GM23338 (cell line): ENCODE results near the gene OSBPL1A. TPM values are rescaled to one million over a fixed set of nuclear protein-coding genes. Genes with fewer than 3 reads are reported as not detected.
A peak's percentile ranks its signal among the peaks of the same experiment; 100 is the strongest.

ENCODE experiments used
- ATAC-seq: fragments of 200-7000 bp; cut with Tn5 transposase; 3 replicates; pipeline ENCODE4 v1.9.1; 2020
- DNase-seq: peaks from one replicate; pipeline ENCODE4 v3.0.0-alpha.2; 2015; ENCODE audit warnings: low spot score
- H2AFZ ChIP-seq: fragments of 200-600 bp; sonication (generic); 2 replicates; pipeline ENCODE4 v1.8.0; 2016; ENCODE audit warnings: antibody characterized with exemption, mild to moderate bottlenecking, moderate library complexity
- H3F3A ChIP-seq: fragments of 200-600 bp; sonication (generic); replicated peaks from 2 replicates; pipeline ENCODE4 v1.8.0; 2017; ENCODE audit warnings: antibody characterized with exemption, mixed run types, low read depth
- H3K27ac ChIP-seq: fragments of 200-600 bp; sonication (generic); 2 replicates; pipeline ENCODE4 v1.6.1; 2016; ENCODE audit warnings: low read depth
- H3K27me3 ChIP-seq: fragments of 200-600 bp; sonication (generic); 2 replicates; pipeline ENCODE4 v1.8.0; 2016; ENCODE audit warnings: mild to moderate bottlenecking, mixed run types, moderate library complexity; ENCODE audit not compliant: insufficient read depth
- H3K36me3 ChIP-seq: fragments of 200-600 bp; sonication (generic); 2 replicates; pipeline ENCODE4 v1.8.0; 2016; ENCODE audit warnings: mild to moderate bottlenecking; ENCODE audit not compliant: insufficient read depth
- H3K4me1 ChIP-seq: fragments of 200-600 bp; sonication (generic); 2 replicates; pipeline ENCODE4 v1.8.0; 2016; ENCODE audit warnings: mild to moderate bottlenecking, moderate library complexity; ENCODE audit not compliant: insufficient read depth
- H3K4me2 ChIP-seq: fragments of 200-600 bp; sonication (generic); 2 replicates; pipeline ENCODE4 v1.7.1; 2017; ENCODE audit warnings: mixed run types
- H3K4me3 ChIP-seq: fragments of 200-600 bp; sonication (generic); 2 replicates; pipeline ENCODE4 v1.6.1; 2016; ENCODE audit warnings: mixed run types
- H3K79me2 ChIP-seq: fragments of 200-600 bp; sonication (generic); replicated peaks from 2 replicates; pipeline ENCODE4 v1.8.0; 2017; ENCODE audit warnings: mild to moderate bottlenecking; ENCODE audit not compliant: insufficient read depth
- H3K9me2 ChIP-seq: fragments of 200-600 bp; sonication (generic); 2 replicates; pipeline ENCODE4 v1.8.0; 2017; ENCODE audit not compliant: insufficient read depth
- H4K20me1 ChIP-seq: fragments of 200-600 bp; sonication (generic); replicated peaks from 2 replicates; pipeline ENCODE4 v1.8.0; 2017; ENCODE audit warnings: mild to moderate bottlenecking; ENCODE audit not compliant: insufficient read depth
- H3K27ac Mint-ChIP-seq: 2 replicates; pipeline ENCODE4 v1.8.0; 2020; ENCODE audit warnings: inconsistent platforms, mild to moderate bottlenecking, moderate library complexity, mixed read lengths
- H3K27me3 Mint-ChIP-seq: 3 replicates; pipeline ENCODE4 v1.8.0; 2022; ENCODE audit warnings: low read depth, mild to moderate bottlenecking, moderate library complexity, mixed read lengths, inconsistent platforms; ENCODE audit not compliant: insufficient read depth, poor library complexity
- H3K36me3 Mint-ChIP-seq: 3 replicates; pipeline ENCODE4 v1.8.0; 2021; ENCODE audit warnings: low read depth, mild to moderate bottlenecking, inconsistent platforms, moderate library complexity, mixed read lengths
- H3K4me1 Mint-ChIP-seq: 3 replicates; pipeline ENCODE4 v1.8.0; 2020; ENCODE audit warnings: mild to moderate bottlenecking, inconsistent platforms, mixed read lengths
- H3K4me3 Mint-ChIP-seq: 3 replicates; pipeline ENCODE4 v1.8.0; 2021; ENCODE audit warnings: moderate library complexity, mild to moderate bottlenecking, inconsistent platforms, mixed read lengths
- H3K9me3 Mint-ChIP-seq: 3 replicates; pipeline ENCODE4 v1.8.0; 2020; ENCODE audit warnings: moderate library complexity, mild to moderate bottlenecking, inconsistent platforms, mixed read lengths
- EZH2 ChIP-seq: fragments of 200-600 bp; sonication (generic); IDR thresholded peaks from one replicate; pipeline ENCODE4 v1.8.0; 2017; ENCODE audit warnings: antibody characterized with exemption, mild to moderate bottlenecking, low read depth; ENCODE audit not compliant: unreplicated experiment
- EZH2phosphoT487 ChIP-seq: fragments of 200-600 bp; sonication (generic); IDR thresholded peaks from one replicate; pipeline ENCODE4 v1.8.1; 2018; ENCODE audit warnings: antibody characterized with exemption; ENCODE audit not compliant: unreplicated experiment
- JUNB ChIP-seq: IDR thresholded peaks from one replicate; pipeline ENCODE4 v1.6.1; 2016; ENCODE audit warnings: antibody characterized with exemption; ENCODE audit not compliant: unreplicated experiment
- ZNF331 ChIP-seq: fragments of 250-450 bp; sonication (Bioruptor Pico); IDR thresholded peaks from 2 replicates; pipeline ENCODE4 v1.5.0; 2020; ENCODE audit warnings: low read depth, mild to moderate bottlenecking, moderate library complexity
- polyA plus RNA-seq: library from polyadenylated mRNA; unstranded; fragments of >200 nt; fragmentation: Nextera tagmentation; extraction: Ambion mirVana; gene quantifications from 2 replicates; pipeline ENCODE4 v1.2.1, GENCODE V29; 2016
- total RNA-seq: library from RNA; depleted of rRNA; stranded (reverse); fragments of >200 nt; shearing (Covaris generic); gene quantifications from 2 replicates; pipeline ENCODE4 v1.2.3, GENCODE V29; 2014
- TF ChIP-seq, protein P1 (sequence below): IDR thresholded peaks from 2 replicates; pipeline ENCODE4 v1.6.1; 2016; ENCODE audit warnings: antibody characterized with exemption
- TF ChIP-seq, protein P2 (sequence below): IDR thresholded peaks from one replicate; pipeline ENCODE4 v1.6.1; 2018; ENCODE audit warnings: antibody characterized with exemption; ENCODE audit not compliant: unreplicated experiment
- TF ChIP-seq, protein P3 (sequence below), 2 experiments: fragments of 200-600 bp in 1 of 2; sonication (generic) in 1 of 2; conservative IDR thresholded peaks; 2 replicates each; pipeline versions ENCODE4 v1.5.1 to v1.6.1; 2016 to 2017; ENCODE audit warnings: antibody characterized with exemption in 2 of 2, low read depth in 2 of 2, mild to moderate bottlenecking in 2 of 2, moderate library complexity in 1 of 2
- TF ChIP-seq, protein P4 (sequence below): fragments of 250-450 bp; sonication (Bioruptor Pico); IDR thresholded peaks from 2 replicates; pipeline ENCODE4 v1.5.0; 2020; ENCODE audit warnings: mild to moderate bottlenecking, moderate library complexity

The OSBPL1A gene
- total and polyA plus RNA-seq, 2 experiments from 2014 or later = 55.6 to 71.4 TPM

DNA sequence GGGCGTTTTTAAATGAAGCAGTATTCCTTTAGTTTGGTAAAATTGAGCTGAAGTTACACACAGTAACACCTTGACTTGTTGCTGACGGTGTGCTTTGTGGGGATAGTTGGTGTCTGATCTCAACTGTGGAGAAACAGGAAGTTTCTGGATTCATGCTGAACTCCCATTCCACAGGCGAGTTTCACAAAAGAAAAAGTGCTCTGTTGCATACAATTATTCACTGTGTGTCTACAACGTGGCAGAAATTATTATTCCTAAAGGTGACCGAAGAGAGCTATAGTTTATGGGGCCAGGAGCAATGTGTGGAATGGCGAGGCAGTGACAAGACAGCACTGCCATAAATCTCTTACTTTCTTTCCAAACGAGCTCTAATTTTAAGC, 259.2 kb downstream of the OSBPL1A start:
- Histone ChIP-seq H3K4me1 (peaks cover 26% of the 10 kb centered on the region), H3F3A (peaks cover 5% of the 10 kb centered on the region; the same call in 1 of the 2 replicates), H3K4me2 (peak overlapping the region; percentile 79), H3K79me2 (peaks cover 22% of the 10 kb centered on the region), H3K36me3 (peaks cover 2% of the 10 kb centered on the region; the same call in 1 of the 2 replicates), H4K20me1 (no peaks in the 10 kb centered on the region), H3K4me3 (peak overlapping the region; percentile 67), H3K9me2 (no peaks in the 10 kb centered on the region), H3K27me3 (no peaks in the 10 kb centered on the region), H2AFZ (no peak overlapping the region), H3K27ac (peak overlapping the region; percentile 97)
- Mint-ChIP-seq H3K4me1 (peaks cover 27% of the 10 kb centered on the region), H3K36me3 (peaks cover 9% of the 10 kb centered on the region), H3K4me3 (peak overlapping the region; percentile 84), H3K27ac (peak overlapping the region; percentile 94), H3K27me3 (peaks cover 5% of the 10 kb centered on the region), H3K9me3 (peaks cover 2% of the 10 kb centered on the region; the same call in 1 of the 3 replicates)
- DNase-seq (peak; percentile 28), ATAC-seq (peak; percentile 3; the same call in 2 of the 3 replicates)
- TF ChIP-seq EZH2phosphoT487 (no peak), JUNB (no peak), ZNF331 (no peak), EZH2 (no peak)
- TF ChIP-seq, protein P1, sequence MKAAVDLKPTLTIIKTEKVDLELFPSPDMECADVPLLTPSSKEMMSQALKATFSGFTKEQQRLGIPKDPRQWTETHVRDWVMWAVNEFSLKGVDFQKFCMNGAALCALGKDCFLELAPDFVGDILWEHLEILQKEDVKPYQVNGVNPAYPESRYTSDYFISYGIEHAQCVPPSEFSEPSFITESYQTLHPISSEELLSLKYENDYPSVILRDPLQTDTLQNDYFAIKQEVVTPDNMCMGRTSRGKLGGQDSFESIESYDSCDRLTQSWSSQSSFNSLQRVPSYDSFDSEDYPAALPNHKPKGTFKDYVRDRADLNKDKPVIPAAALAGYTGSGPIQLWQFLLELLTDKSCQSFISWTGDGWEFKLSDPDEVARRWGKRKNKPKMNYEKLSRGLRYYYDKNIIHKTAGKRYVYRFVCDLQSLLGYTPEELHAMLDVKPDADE = no peak
- TF ChIP-seq, protein P2, sequence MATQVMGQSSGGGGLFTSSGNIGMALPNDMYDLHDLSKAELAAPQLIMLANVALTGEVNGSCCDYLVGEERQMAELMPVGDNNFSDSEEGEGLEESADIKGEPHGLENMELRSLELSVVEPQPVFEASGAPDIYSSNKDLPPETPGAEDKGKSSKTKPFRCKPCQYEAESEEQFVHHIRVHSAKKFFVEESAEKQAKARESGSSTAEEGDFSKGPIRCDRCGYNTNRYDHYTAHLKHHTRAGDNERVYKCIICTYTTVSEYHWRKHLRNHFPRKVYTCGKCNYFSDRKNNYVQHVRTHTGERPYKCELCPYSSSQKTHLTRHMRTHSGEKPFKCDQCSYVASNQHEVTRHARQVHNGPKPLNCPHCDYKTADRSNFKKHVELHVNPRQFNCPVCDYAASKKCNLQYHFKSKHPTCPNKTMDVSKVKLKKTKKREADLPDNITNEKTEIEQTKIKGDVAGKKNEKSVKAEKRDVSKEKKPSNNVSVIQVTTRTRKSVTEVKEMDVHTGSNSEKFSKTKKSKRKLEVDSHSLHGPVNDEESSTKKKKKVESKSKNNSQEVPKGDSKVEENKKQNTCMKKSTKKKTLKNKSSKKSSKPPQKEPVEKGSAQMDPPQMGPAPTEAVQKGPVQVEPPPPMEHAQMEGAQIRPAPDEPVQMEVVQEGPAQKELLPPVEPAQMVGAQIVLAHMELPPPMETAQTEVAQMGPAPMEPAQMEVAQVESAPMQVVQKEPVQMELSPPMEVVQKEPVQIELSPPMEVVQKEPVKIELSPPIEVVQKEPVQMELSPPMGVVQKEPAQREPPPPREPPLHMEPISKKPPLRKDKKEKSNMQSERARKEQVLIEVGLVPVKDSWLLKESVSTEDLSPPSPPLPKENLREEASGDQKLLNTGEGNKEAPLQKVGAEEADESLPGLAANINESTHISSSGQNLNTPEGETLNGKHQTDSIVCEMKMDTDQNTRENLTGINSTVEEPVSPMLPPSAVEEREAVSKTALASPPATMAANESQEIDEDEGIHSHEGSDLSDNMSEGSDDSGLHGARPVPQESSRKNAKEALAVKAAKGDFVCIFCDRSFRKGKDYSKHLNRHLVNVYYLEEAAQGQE = no peak
- TF ChIP-seq, protein P3, sequence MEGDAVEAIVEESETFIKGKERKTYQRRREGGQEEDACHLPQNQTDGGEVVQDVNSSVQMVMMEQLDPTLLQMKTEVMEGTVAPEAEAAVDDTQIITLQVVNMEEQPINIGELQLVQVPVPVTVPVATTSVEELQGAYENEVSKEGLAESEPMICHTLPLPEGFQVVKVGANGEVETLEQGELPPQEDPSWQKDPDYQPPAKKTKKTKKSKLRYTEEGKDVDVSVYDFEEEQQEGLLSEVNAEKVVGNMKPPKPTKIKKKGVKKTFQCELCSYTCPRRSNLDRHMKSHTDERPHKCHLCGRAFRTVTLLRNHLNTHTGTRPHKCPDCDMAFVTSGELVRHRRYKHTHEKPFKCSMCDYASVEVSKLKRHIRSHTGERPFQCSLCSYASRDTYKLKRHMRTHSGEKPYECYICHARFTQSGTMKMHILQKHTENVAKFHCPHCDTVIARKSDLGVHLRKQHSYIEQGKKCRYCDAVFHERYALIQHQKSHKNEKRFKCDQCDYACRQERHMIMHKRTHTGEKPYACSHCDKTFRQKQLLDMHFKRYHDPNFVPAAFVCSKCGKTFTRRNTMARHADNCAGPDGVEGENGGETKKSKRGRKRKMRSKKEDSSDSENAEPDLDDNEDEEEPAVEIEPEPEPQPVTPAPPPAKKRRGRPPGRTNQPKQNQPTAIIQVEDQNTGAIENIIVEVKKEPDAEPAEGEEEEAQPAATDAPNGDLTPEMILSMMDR (conservative IDR thresholded peaks at IDR 0.05; ENCODE audit: low read depth in 2 of 2) = no peak
- TF ChIP-seq, protein P4, sequence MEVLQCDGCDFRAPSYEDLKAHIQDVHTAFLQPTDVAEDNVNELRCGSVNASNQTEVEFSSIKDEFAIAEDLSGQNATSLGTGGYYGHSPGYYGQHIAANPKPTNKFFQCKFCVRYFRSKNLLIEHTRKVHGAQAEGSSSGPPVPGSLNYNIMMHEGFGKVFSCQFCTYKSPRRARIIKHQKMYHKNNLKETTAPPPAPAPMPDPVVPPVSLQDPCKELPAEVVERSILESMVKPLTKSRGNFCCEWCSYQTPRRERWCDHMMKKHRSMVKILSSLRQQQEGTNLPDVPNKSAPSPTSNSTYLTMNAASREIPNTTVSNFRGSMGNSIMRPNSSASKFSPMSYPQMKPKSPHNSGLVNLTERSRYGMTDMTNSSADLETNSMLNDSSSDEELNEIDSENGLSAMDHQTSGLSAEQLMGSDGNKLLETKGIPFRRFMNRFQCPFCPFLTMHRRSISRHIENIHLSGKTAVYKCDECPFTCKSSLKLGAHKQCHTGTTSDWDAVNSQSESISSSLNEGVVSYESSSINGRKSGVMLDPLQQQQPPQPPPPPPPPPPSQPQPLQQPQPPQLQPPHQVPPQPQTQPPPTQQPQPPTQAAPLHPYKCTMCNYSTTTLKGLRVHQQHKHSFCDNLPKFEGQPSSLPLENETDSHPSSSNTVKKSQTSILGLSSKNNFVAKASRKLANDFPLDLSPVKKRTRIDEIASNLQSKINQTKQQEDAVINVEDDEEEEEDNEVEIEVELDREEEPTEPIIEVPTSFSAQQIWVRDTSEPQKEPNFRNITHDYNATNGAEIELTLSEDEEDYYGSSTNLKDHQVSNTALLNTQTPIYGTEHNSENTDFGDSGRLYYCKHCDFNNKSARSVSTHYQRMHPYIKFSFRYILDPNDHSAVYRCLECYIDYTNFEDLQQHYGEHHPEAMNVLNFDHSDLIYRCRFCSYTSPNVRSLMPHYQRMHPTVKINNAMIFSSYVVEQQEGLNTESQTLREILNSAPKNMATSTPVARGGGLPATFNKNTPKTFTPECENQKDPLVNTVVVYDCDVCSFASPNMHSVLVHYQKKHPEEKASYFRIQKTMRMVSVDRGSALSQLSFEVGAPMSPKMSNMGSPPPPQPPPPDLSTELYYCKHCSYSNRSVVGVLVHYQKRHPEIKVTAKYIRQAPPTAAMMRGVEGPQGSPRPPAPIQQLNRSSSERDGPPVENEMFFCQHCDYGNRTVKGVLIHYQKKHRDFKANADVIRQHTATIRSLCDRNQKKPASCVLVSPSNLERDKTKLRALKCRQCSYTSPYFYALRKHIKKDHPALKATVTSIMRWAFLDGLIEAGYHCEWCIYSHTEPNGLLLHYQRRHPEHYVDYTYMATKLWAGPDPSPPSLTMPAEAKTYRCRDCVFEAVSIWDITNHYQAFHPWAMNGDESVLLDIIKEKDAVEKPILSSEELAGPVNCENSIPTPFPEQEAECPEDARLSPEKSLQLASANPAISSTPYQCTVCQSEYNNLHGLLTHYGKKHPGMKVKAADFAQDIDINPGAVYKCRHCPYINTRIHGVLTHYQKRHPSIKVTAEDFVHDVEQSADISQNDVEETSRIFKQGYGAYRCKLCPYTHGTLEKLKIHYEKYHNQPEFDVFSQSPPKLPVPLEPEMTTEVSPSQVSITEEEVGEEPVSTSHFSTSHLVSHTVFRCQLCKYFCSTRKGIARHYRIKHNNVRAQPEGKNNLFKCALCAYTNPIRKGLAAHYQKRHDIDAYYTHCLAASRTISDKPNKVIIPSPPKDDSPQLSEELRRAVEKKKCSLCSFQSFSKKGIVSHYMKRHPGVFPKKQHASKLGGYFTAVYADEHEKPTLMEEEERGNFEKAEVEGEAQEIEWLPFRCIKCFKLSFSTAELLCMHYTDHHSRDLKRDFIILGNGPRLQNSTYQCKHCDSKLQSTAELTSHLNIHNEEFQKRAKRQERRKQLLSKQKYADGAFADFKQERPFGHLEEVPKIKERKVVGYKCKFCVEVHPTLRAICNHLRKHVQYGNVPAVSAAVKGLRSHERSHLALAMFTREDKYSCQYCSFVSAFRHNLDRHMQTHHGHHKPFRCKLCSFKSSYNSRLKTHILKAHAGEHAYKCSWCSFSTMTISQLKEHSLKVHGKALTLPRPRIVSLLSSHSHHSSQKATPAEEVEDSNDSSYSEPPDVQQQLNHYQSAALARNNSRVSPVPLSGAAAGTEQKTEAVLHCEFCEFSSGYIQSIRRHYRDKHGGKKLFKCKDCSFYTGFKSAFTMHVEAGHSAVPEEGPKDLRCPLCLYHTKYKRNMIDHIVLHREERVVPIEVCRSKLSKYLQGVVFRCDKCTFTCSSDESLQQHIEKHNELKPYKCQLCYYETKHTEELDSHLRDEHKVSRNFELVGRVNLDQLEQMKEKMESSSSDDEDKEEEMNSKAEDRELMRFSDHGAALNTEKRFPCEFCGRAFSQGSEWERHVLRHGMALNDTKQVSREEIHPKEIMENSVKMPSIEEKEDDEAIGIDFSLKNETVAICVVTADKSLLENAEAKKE = no peak
